Measurements from ENCODE around the gene RIPOR2.
"Not testable (repeated sequence)": the region's sequence is repeated elsewhere in the genome, so short reads cannot be mapped to it uniquely, and the experiment has no call there.

The RIPOR2 gene

GRCh38 chr6:24925661-24926060 is 10.1 kb downstream of the RIPOR2 start:
- DNase-seq, result no peak

DNA sequence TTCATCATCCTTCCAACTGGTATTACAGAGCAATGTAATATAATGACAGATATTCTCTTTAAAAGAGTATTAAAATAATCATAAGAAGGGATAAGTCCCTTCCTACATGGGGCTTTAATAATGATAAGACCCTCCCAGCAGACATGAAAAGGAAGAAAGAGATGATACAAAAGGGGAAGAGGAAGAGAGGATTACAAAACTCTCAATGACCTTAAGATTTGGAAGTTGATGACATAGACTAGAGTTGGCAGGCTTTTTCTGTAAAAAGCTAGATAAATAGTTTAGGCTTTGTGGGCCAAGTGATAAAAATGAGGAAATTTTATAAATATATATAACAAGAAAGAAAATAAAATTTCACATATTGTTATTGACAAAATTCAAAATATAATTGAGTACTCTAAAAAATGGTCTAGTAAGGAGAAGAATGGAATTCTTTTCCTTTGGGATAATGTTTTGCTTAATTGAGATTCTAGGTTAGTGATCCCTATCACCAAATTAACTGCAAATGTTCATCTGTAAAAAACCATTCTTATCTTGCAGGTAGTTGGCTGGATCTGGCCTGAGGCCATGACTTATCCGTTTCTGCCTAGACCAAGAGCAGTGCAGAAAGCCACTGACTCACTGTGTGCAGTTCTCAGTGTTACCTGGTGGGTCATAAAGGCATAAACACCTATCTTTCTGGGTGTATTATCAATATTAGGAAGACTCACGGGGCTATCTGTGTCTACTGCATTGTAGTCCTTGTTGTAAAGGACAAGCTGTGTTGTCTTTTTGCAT is 11.0 kb downstream of the RIPOR2 start:
- no peak for DNase-seq

- DNase-seq, result no peak
Measured at GRCh38 chr6:24923885-24924401, 11.8 kb downstream of the RIPOR2 start.

DNA sequence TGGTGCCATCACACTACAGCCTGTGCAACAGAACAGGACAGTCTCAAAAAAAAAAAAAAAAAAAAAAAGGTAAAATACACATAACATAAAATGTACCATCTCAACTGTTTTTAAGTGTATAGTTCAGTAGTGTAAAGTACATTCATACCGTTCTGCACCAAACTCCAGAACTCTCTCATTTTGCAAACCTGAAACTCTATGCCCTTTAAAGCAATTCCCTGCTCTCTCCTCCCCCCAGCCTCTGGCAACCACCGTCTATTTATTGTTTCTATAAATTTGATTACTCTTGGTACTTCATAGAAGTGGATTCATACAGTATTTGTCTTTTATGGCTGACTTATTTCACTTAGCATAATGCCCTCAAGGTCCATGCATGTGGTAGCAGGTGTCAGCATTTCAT is 12.9 kb downstream of the RIPOR2 start:
- DNase-seq, result no peak

- no peak for DNase-seq
Measured at GRCh38 chr6:24922170-24922569, 13.6 kb downstream of the RIPOR2 start.

- no peak for DNase-seq
Measured at GRCh38 chr6:24920136-24920535, 15.6 kb downstream of the RIPOR2 start.

DNA sequence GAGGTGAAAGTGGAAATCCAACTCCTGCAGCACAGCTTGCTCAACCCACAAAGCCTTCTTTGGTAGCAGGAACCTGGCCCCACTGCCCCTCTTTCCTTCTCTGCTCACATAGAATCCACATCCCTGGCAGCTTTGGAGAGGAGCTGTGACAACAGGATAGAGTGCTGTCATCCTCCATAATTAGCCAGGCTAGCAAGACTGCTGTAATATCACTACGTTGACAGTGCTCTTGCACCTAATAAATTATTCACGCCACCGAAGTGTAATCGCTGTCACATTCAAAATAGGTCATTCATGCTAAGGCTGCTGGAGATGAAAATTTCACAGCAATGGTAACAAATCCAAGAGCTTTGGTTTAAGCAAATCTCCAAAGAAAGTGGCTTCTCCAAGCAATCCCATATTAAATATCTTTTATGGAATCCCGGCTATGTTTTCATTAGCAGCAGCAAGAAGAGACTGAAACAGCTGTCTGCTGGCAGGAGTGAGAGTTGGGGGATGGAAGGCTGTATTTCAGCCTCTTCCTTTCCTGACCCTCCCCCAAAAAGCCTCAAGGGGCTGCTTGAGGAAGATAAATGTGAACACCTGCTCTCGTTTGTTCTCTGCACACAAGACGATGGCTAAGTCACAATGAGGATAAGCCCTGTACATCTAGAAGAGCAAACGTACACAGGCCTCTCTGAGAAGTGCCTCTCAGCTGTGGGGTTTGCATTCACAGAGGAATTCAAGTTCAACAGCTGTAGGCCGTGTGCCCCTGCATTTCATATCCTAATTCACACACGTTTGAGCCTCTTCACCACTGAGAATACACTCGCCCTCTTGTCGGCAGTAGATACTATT is 16.5 kb downstream of the RIPOR2 start:
- DNase-seq, result peak; percentile 26

- DNase-seq, result no peak
Measured at GRCh38 chr6:24918641-24919055, 17.1 kb downstream of the RIPOR2 start.

- DNase-seq, result no peak
Measured at GRCh38 chr6:24916496-24916895, 19.3 kb downstream of the RIPOR2 start.

DNA sequence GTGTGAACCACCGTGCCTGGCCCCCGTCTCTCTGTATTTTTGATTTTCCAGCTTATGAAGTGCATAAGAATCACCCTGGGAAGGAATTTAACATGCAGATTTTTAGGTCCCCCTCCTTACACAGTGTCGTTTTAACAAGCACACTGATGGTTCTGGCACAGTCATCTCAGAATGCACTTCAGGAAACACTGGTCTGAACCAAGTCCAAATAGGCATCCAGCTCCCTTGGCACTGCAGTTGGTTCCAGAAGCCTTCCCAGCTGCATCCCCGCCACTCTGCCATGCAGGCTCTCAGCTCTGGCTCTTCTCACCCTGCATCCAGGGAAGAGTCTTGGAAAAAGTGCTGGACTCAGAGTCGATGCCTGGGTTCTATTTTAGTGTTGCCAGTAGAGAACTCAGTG is 20.1 kb downstream of the RIPOR2 start:
- no peak for DNase-seq

- not testable (repeated sequence) for DNase-seq
Measured at GRCh38 chr6:24914082-24914481, 21.7 kb downstream of the RIPOR2 start.

DNA sequence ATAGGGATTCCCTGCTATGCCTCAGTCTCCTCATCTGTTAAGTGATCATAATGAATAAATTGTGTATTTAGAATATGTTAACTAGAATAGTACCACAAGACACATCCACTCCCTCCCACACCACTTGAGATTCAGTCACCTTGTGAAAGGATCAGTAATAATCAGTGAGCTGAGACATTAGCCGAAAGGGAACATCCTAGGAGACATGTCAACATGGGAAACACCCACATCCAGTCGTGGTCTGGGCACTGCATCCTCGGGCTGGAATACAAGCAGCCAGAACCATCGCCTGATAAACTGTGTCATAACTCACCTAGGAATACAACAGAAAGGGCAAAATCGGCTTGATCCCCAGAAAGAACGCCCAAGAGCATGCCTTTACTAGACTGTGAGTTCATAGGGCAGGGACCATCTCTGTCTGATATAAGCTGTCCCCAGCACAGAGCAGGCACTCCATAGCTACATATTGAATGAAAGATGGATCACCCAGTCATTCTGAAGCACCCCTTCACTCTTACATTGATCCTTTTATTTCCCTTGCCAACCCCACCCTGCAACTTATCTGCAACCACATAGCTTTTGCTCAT is 23.9 kb downstream of the RIPOR2 start:
- no peak for DNase-seq

- DNase-seq, result peak; percentile 13
Measured at GRCh38 chr6:24910961-24911725, 24.6 kb downstream of the RIPOR2 start.

GRCh38 chr6:24910331-24910960 is 25.3 kb downstream of the RIPOR2 start:
- no peak for DNase-seq

- no peak for DNase-seq
Measured at GRCh38 chr6:24909241-24910216, 26.2 kb downstream of the RIPOR2 start.

- no peak for DNase-seq
Measured at GRCh38 chr6:24908650-24909035, 27.1 kb downstream of the RIPOR2 start.

DNA sequence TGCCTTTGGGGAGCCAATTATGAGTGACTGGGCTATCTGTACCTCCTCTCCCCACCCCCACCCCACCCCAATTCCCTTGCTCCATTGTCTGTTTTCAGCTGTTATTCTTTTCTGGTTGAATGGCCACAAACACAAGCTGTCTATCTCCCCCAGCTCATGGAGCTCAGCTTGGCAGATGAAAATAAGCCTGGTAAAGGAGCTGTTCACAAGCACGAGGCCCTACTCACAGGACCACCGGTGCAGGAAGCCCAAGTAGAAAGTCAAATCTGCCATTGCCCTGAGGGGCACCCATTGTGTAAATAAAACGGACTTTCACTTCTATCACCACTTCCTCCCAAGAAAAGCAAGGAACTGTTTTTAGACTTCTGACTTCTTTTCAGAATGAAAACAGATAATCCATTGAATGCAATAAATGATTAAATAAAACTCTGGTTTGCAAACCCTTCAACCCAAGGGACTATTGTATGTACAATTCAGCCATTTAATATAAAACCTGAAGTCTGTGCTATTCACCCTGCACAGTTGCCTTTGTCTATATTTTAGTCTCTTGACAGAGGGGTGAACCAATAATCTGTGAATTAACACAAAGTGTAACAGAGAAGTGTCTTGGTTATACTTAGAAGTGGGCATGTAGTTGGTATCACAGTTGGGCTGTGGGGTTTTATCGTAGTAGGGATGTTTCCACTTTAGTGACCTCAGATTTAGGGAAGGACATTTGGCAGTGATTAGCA is 27.7 kb downstream of the RIPOR2 start:
- no peak for DNase-seq

DNA sequence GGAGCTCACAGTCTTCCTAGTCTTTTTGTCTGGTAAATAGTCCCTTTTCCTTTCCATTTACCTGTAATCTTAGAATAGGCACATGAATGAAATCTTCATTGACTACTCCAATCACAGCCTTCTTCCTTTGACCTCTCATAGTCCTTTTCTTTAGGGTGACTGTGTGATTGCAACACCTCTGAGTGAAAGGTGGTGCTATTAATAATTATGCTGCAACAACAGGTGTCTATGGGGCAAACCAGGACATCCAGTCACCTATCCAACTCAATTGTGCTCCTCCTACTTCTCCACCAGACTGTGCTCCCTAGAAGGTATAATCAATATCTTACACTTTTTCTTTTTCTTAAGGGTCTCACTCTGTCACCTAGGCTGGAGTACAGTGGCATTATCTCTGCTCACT is 29.4 kb downstream of the RIPOR2 start:
- no peak for DNase-seq

DNA sequence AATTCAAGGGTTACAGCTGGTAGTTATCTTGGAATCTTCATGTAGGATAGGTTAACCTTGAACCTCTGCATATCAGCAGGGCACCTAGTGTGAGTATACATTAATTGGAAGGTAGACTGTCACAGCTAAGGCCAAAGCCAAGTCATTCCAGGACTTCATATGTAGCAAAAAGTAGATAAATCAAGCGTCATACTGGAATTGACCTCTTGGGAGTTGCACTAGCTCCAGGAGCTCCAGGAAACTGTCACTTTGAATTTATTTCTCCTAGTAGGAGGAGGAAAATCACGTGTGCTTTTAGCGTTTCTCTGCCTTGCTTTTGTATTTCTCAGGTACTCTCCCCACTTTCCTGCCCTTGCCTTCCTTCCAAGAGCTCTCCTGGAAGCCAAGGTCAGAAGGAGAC is 30.3 kb downstream of the RIPOR2 start:
- DNase-seq, result no peak

- no peak for DNase-seq
Measured at GRCh38 chr6:24903681-24904080, 32.1 kb downstream of the RIPOR2 start.

Data from NCI-H1694 (cell line).